Right lung (tissue), 5 donors: ENCODE measurements around the gene CXCL12. TPM values are rescaled to one million over a fixed set of nuclear protein-coding genes. Genes with fewer than 3 reads are reported as not detected.

Source experiments
- DNase-seq, 2 donors: peaks; one replicate each; pipeline ENCODE4 v3.0.0-alpha.2; 2013
- polyA plus RNA-seq, 5 donors: library from polyadenylated mRNA; unstranded; fragments of 120-200 nt; gene quantifications; one replicate each; pipeline versions ENCODE4 v1.2.1 to v1.2.3, GENCODE V29; 2013; ENCODE audit warnings: inconsistent platforms in 1 of 5, low replicate concordance in 1 of 5; ENCODE audit not compliant: insufficient read length in 5 of 5, insufficient read depth in 1 of 5

The CXCL12 gene
- polyA plus RNA-seq, 5 donors = 169 to 244 (median 196) TPM

DNA sequence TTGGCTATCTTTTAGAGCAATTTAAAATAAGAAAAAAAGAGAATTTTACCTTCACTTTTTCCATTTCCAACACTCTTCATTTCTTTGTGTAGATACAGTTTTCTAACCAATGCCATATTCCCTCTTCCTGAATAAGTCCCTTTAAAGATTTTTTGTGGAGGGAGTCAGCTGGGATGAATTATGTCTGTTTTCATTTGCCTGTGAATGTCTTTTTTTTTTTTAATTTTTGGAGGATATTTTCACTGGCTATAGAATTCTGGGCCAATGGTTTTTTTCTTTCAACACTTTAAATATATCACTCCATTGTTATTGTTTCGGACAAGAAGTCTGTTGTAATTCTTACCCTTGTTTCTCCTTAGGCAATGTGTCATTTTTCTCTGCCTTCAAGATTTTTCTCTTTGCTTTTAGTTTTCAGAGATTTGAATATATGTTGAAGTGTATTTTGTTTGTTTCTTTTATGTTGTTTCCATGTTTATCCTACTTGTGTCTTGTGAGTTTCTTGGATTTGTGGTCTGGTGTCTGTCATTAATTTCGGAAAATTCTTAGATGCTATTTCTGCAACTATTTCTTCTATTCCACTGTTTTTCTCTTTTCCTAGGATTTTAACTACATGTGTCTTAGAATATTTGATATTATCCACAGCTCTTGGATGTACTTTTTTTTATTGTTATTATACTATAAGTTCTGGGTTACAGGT is 20.0 kb upstream of the CXCL12 start:
- no peak for DNase-seq

- no peak for DNase-seq
These were observed 17.7 kb upstream of the CXCL12 start for GRCh38 chr10:44402465-44403195.

GRCh38 chr10:44400541-44400940 is 15.6 kb upstream of the CXCL12 start:
- no peak for DNase-seq

- DNase-seq = no peak
These were observed 15.0 kb upstream of the CXCL12 start for GRCh38 chr10:44399659-44400451.

- no peak for DNase-seq
These were observed 14.1 kb upstream of the CXCL12 start for GRCh38 chr10:44398747-44399658.

GRCh38 chr10:44398271-44398670 is 13.4 kb upstream of the CXCL12 start:
- no peak for DNase-seq

DNA sequence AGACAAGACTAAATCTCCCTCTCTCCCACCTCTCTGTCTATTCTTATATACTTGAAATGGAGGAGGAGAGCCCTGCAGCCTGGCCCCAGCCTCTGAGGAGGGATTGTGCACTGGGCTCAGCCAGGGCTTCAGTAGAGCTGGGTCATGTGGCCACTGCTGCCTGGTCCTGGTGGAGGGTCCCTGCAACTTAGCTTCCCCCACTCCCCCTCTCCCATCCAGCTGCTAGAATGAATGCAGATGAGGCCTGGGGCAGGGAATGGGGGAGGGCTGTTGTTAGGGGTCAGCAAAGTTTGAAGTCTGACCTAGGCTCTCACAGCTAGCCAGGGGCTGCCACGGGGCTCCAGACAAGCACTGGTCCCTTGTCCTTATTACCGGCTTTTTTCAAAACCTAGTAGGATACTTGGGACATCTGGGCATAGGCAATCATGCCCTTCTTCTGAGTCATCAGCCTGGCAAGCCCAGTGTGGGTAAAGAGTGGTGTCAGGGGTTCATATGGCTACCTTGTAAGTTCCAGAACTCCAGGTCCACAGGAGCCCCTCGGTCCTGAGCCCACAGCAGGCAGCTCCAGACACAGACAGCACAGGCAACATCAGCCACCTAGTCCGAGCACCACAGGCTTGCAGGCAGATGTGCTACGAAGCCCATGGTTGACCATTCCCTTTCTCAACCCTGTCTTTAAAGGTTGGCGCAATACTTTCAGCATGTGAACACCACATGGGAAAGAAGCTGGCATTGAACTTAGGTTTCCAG is 12.8 kb upstream of the CXCL12 start:
- DNase-seq = no peak

DNA sequence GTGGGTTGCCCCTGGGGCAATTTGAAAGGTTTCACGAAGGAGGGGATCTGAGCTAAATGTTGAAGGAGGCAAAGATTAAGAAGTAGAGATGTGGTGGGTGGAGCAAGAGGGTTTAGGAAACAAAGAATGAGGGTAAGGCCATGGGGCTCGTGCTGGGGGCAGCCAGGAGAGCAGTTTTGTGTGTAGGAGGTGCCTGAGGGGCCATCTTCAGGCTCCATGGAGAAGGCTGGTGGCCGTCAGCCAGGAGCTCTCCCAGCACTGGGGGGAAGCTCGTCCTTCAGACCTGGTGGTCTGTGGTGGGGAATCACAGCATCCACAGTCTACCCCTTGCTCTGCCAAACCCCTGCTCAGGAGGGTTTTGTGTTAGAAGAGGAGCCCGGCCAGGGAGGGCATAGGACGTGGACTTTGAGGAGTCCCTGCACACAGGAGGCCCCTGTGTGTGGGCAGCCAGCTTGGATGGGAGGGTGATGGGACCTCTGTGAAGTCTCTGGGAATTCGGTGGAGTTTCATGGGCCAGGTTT is 11.8 kb upstream of the CXCL12 start:
- no peak for DNase-seq

DNA sequence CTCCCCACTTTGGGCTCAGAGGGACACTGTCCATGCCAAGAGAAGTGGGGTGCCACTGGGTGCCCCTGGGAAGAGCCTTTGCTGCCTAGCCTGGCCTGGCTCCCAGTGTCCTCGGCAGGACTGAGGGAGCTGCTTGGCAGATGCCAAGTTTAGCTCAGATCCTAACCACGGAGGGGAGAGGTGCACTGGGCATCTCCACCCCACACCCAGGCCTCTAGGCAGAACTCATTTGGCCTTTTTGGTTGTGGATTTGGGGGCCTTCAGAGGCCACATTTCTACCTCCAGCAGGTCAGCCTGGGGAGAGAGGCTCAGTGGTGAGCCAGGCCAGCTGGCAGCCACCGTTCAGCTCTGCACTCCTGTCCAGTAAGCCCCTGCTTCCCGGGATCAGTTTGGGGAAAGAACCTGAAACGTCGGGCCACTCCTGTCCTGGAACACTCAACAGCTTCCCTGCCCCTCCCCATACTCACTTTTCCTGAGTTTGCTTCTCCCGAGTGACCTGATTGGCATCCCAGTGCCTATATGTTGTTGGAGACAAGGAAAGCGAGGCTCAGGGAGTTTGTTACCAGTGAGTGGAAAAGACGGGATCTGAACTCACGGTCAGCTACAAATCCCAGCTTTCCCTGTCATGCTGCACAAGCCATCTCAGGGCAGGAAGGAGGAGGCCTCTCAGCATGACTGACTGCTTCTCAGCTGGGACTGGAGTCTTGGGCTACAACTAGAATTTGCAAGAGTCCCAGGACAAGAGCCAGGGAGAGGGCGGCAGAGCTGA is 11.2 kb upstream of the CXCL12 start:
- DNase-seq = no peak

- DNase-seq = no peak
These were observed 10.5 kb upstream of the CXCL12 start for GRCh38 chr10:44395396-44395795.

DNA sequence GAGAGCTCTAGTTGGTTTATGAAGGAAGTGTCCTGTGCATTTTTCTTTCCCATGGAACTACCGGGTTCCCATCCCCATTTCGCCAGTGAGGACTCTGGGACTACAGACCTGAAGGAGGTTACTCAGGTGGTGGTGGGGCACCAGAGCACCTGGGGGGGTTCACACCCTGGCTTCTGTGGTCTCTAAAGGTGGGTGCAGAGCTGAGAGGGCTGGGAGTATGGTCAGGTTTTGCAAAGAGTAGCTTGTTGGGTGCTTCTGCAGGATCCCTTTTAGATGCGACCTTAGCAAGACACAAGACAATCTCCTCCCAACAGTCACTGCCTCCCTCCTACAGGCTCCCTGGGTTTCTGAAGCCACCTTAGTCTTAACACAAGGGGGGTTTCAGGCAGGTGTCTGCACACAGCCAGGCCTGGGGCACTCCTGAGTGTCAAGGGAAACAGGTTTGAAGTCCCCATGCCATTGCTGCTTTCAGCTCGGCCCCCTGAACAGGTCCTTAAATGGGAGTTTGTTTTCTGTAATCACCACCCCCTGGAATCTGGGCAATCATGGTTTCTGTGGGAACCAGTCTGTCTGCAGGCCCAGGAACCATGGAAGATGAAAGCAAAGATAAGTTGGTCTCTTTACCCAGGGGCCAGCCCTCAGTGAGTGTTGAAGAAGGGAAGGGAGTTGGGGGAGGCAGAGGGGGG is 9.9 kb upstream of the CXCL12 start:
- no peak for DNase-seq

GRCh38 chr10:44393834-44394547 is 9.1 kb upstream of the CXCL12 start:
- no peak for DNase-seq

- DNase-seq = no peak
These were observed 8.2 kb upstream of the CXCL12 start for GRCh38 chr10:44393051-44393630.

GRCh38 chr10:44392420-44392819 is 7.5 kb upstream of the CXCL12 start:
- no peak for DNase-seq

GRCh38 chr10:44391981-44392380 is 7.1 kb upstream of the CXCL12 start:
- DNase-seq = no peak

GRCh38 chr10:44390585-44391072 is 5.7 kb upstream of the CXCL12 start:
- no peak for DNase-seq

DNA sequence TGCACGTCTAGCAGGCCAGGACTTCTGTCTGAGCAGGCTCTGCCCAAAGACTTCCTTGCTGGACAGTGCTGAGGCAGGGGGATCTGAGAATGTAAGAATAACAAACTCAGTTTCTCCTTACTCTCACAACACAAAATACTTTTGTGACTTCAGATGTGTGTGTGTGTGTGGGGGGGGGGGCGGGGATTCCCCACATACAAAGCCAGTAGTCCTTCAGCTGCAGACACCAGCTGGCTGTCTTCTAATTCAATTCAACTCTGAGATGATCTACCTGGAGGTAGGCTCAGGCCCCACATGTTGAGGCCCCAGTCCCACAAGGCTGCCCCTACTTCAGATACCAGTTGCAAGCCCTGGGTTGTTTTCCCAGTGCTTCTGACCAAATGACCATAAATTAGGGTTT is 4.7 kb upstream of the CXCL12 start:
- DNase-seq = no peak

GRCh38 chr10:44389150-44389549 is 4.3 kb upstream of the CXCL12 start:
- no peak for DNase-seq
